ENCODE results near the gene HYDIN.

DNA sequence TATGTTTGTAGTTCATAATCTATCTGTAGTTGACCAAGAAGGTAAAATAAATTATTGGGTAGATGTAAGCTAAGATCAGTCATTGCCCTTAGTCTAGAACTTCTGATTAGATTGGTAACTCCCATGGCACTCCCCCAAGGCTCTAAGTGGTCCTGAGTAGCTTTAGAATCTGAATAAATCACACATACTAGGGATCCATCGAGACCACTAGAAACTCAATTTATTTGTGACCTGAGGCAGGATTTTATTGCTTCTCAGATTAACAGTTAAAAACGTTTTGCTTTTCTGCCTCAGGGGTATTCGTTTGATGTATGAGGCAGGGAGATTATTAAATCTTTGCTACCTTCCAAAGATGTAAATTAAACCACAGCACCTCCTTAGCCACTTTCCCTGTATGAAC is 33.8 kb upstream of the HYDIN start:
- TF ChIP-seq, protein P1, sequence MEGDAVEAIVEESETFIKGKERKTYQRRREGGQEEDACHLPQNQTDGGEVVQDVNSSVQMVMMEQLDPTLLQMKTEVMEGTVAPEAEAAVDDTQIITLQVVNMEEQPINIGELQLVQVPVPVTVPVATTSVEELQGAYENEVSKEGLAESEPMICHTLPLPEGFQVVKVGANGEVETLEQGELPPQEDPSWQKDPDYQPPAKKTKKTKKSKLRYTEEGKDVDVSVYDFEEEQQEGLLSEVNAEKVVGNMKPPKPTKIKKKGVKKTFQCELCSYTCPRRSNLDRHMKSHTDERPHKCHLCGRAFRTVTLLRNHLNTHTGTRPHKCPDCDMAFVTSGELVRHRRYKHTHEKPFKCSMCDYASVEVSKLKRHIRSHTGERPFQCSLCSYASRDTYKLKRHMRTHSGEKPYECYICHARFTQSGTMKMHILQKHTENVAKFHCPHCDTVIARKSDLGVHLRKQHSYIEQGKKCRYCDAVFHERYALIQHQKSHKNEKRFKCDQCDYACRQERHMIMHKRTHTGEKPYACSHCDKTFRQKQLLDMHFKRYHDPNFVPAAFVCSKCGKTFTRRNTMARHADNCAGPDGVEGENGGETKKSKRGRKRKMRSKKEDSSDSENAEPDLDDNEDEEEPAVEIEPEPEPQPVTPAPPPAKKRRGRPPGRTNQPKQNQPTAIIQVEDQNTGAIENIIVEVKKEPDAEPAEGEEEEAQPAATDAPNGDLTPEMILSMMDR (conservative IDR thresholded peaks at IDR 0.05 in 1 of 2, IDR thresholded peaks at IDR 0.05 in 1 of 2; ENCODE audit: low read depth in 1 of 2, low read length in 2 of 2): no peak
- TF ChIP-seq EZH2 (IDR thresholded peaks at IDR 0.05; ENCODE audit: low read length, missing control alignments): no peak

All from fibroblast of lung (primary cell).